HG03342 (cell line): ENCODE measurements around the gene GEMIN2.
A peak's percentile ranks its signal among the peaks of the same experiment; 100 is the strongest.
"Not testable (repeated sequence)": the region's sequence is repeated elsewhere in the genome, so short reads cannot be mapped to it uniquely, and the experiment has no call there.

ENCODE experiments used
- ATAC-seq: cut with Tn5 transposase; IDR thresholded peaks from one replicate; pipeline ENCODE4 v1.9.1; 2021; ENCODE audit warnings: mild to moderate bottlenecking, moderate library complexity; ENCODE audit not compliant: unreplicated experiment

GEMIN2 gene

DNA sequence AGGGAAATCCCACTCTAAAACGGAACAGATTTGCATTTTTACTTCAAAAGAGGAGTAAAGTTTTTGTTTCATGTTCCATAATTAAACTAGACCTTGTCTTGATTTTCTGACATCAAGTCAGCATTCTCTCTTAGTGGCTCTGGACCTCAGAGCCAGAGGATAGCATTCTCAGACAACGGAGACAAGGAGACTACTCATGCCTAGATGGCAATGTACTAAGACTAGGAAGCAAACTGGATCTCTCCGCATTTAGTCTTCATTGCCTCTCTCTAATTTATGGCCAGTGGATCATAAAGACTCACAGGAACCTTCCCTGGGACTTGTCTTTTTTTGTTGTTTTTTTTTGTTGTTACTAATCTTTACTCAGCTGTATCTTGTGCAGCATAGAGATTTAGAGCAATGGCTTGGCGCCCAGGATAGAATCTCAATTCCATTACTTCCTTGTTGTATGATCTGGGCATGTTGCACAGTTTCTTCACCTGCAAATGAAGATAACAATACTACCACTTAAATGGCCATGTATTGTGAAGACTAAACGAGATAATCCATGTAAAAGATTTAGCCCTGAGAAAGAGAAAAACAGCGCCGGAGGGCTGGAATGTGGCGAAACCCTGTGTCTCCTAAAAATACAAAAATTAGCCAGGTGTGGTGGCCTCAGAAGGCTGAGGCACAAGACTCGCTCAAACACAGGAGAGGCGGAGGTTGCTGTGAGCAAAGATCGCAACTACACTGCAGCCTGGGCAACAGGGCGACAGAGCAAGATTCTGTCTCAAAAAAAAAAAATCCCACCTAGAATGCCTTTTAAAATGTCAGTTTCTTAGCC lies 4.0 kb upstream of the GEMIN2 start:
- no peak for ATAC-seq

DNA sequence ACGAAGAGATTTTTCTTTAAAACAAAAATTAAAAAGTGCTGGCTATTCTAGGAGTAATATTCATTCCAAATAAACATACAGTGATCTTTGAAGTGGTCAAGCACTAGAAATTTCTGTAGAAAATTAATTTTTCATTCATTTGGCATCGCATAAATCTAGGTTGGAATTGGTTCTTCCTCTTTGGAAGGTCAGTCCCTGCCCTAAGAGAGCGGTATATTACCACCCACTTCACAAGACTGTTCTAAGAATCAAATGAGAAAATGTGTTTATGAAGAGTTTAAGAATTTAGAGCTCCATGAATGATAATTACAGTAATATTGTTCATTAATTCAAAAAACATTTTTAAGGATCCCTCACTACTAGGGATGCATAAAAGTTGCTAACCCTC lies 444 bp upstream of the GEMIN2 start:
- ATAC-seq, result no peak

DNA sequence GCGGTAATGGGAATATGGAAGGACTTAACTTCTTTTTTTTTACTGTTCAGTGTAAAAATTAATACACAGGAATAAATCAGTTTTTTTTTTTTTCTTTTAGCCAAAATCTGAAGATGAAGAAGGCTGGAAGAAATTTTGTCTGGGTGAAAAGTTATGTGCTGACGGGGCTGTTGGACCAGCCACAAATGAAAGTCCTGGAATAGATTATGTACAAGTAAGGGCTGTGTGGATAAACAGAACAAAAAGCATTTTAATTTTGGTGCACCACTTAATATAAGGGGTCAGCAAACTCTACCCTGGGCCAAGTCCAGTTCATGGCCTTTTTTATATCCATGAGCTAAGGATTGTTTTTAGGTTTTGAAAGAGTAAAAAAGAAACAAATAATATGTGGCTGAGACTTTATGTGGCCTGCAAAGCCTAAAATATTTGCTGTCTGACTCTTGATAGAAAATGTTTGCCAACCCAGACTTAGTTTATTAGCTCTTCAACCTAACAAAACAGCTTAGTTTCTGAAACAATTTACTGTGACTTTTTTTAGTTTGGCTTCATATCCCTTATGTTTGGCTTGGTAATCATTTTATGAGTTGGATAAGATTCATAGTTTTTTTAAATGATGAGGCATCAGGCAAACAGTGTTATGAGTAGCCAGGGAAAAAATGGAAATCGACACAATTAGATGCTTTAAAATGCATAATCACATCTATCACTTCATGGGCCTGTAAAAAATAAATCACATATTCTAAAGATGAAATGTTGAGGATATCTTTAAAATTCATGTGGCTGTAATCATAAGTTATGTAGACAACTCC lies 8.4 kb downstream of the GEMIN2 start:
- ATAC-seq, result no peak

- not testable (repeated sequence) for ATAC-seq
Observed at GRCh38 chr14:39137835-39138234, 23.7 kb downstream of the GEMIN2 start.

DNA sequence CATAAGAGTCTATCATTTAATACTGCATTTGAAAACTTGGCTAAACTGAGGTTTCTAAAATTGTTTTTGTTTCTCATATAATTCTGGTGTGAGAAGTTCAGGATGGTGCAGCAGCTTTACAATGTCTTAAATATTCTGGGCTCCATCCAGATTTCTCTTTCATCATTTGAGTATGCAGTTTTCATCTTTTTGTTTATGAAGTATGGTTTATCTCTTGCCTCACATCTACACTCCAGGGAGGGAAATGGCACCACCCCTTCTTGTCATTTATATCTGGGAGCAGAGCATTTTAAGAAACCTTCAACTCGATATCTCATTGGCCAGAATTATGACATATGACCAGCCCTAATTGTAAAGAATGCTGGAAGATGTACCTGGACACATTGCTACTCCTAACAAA lies 24.3 kb downstream of the GEMIN2 start:
- no peak for ATAC-seq

- no peak for ATAC-seq
Observed at GRCh38 chr14:39140170-39140569, 26.0 kb downstream of the GEMIN2 start.

DNA sequence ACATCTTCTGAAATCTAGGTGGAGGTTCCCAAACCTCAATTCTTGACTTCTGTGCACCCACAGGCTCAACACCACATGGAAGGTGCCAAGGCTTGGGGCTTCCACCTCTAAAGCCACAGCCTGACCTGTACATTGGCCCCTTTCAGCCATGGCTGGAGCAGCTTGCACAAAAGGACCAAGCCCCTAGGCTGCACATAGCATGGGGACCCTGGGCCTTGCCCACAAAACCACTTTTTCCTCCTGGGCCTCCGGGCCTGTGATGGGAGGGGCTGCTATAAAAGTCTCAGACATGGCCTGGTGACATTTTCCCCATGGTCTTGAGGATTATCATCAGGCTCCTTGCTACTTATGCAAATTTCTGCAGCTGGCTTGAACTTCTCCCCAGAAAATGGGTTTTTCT lies 27.5 kb downstream of the GEMIN2 start:
- ATAC-seq, result not testable (repeated sequence)

DNA sequence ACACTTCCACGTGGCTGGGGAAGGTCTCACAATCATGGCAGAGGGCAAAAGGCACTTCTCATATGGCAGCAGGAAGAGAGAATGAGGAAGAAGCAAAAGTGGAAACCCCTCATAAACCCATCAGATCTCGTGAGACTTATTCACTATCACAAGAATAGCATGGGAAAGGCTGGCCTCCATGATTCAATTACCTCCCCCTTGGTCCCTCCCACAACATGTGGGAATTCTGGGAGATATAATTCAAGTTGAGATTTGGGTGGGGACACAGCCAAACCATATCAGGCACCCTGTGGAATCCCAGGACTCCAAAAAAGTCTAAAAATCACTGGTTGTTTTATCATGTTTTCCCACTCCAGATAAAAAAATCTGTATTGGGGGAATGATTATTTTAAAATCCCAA lies 29.1 kb downstream of the GEMIN2 start:
- not testable (repeated sequence) for ATAC-seq

- ATAC-seq, result no peak
Observed at GRCh38 chr14:39145266-39145966, 31.3 kb downstream of the GEMIN2 start.

DNA sequence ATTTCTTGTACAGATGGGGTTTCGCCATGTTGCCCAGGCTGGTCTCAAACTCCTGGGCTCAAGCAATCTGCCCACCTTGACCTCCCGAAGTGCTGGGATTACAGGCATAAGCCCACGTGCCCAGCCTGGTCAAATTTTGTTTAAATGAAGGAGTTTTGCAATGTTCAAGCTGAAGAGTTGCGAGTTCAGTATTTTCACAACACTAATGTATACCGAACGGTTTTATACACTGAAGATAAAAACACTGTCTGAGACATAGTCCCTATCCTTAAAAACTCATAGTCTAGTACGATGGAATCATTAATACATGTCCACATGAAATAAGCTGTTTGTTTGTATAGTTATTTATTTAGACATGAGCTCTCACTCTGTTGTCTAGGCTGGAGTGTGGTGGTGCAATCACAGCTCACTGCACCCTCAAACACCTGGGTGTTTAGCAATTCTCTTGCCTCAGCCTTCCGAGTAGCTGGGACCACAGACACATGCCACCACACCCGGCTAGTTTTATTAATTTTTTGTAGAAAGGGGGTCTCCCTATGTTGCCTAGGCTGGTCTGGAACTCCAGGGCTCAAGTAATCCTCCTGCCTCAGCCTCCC lies 40.6 kb downstream of the GEMIN2 start:
- ATAC-seq, result no peak

DNA sequence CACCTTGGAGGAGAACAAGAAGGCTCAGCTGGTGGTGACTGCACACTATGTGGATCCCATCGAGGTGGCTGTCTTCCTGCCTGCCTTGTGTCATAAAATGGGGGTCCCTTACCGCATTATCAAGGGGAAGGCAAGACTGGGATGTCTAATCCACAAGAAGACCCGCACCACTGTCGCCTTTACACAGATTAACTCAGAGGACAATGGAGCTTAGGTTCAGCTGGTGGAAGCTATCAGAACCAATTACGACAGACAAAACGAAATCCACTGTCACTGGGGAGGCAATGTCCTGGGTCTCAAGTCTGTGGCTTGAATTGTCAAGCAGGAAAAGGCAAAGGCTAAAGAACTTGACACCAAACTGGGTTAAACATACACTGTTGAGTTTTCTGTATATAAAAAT lies 43.4 kb downstream of the GEMIN2 start:
- no peak for ATAC-seq

- ATAC-seq, result no peak
Observed at GRCh38 chr14:39158222-39158858, 44.2 kb downstream of the GEMIN2 start.

GRCh38 chr14:39160494-39160893 lies 46.4 kb downstream of the GEMIN2 start:
- no peak for ATAC-seq

DNA sequence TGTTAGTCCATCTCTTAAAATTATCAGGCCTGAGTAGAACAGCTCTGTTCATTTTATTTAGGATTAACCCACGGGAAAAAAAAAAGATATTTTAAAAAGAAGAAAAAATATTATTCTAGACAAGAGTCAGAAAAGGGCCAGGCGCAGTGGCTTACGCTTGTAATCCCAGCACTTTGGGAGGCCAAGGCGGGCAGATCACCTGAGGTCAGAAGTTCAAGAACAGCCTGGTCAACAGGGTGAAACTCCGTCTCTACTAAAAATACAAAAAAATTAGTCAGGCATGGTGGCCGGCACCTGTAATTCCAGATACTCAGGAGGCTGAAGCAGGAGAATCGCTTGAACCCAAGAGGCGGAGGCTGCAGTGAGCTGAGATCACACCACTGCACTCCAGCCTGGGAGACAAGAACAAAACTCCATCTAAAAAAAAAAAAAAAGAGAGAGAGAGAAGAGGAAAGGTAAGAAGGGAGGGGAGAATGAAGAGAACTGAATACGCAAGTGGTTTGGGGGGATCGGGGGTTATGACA lies 53.7 kb downstream of the GEMIN2 start:
- not testable (repeated sequence) for ATAC-seq

- ATAC-seq, result no peak
Observed at GRCh38 chr14:39168591-39168990, 54.5 kb downstream of the GEMIN2 start.

GRCh38 chr14:39169541-39169900 lies 55.4 kb downstream of the GEMIN2 start:
- ATAC-seq, result peak; percentile 5

- no peak for ATAC-seq
Observed at GRCh38 chr14:39173198-39173597, 59.1 kb downstream of the GEMIN2 start.

- peak; percentile 93 for ATAC-seq
Observed at GRCh38 chr14:39174560-39175444, 60.7 kb downstream of the GEMIN2 start, which contains the start of gene PNN. PNN (plus strand) TSS chr14:39175254; CDS start chr14:39175280, 26 bp downstream.
